Right lobe of liver (tissue), 4 donors: ENCODE measurements around the gene JUNB.

ENCODE experiments used
- CTCF ChIP-seq, 4 donors: fragments of 200-600 bp in 3 of 4; fragments of 450-650 bp in 1 of 4; IDR thresholded peaks; one replicate each; pipeline versions ENCODE4 v1.5.1 to v1.8.0; 2016 to 2022; ENCODE audit warnings: antibody characterized with exemption in 4 of 4, mild to moderate bottlenecking in 2 of 4
- POLR2A ChIP-seq: fragments of 450-650 bp; IDR thresholded peaks from one replicate; pipeline ENCODE4 v1.6.1; 2017; ENCODE audit warnings: antibody characterized with exemption, mild to moderate bottlenecking
- donor health status: DM: no; HTN: no; CAD: no.
- donor health status: DM: no; HTN: no; CAD: no.
- donor health status: DM: no; HTN: yes; CAD: no.

GRCh38 chr19:12778017-12778904 is 13.0 kb upstream of the JUNB start:
- TF ChIP-seq POLR2A (peak; percentile 74), CTCF (IDR thresholded peaks at IDR 0.05) (peak in 1 of 4 donors; percentile 2)
